Activated CD4-positive, alpha-beta memory T cell treated with anti-CD3 and anti-CD28 coated beads for 36 hours (primary cell): ENCODE measurements around the gene HIP1. TPM values are rescaled to one million over a fixed set of nuclear protein-coding genes. Genes with fewer than 3 reads are reported as not detected.
"Not testable (repeated sequence)": the region's sequence is repeated elsewhere in the genome, so short reads cannot be mapped to it uniquely, and the experiment has no call there.

ENCODE experiments used
- CTCF ChIA-PET: fragments of 350-600 bp; sonication (Branson Sonifier 250); formaldehyde crosslinking; loops from one replicate; lab custom pipeline; 2021; ENCODE audit warnings: antibody characterized with exemption, inconsistent platforms; lab: Charles Lee
- POLR2A ChIA-PET: fragments of 350-600 bp; sonication (Branson Sonifier 250); formaldehyde crosslinking; loops from one replicate; lab custom pipeline; 2021; ENCODE audit warnings: antibody characterized with exemption; lab: Charles Lee
- DNase-seq: peaks from one replicate; pipeline ENCODE4 v3.0.0-alpha.2; 2020
- H3K27ac Mint-ChIP-seq: one replicate; pipeline ENCODE4 v1.8.0; 2021; ENCODE audit warnings: mixed read lengths
- H3K27me3 Mint-ChIP-seq: one replicate; pipeline ENCODE4 v1.8.0; 2021; ENCODE audit warnings: mixed read lengths
- H3K36me3 Mint-ChIP-seq: one replicate; pipeline ENCODE4 v1.8.0; 2021; ENCODE audit warnings: mixed read lengths
- H3K4me1 Mint-ChIP-seq: one replicate; pipeline ENCODE4 v1.8.0; 2021; ENCODE audit warnings: low read depth, mixed read lengths
- H3K4me3 Mint-ChIP-seq: one replicate; pipeline ENCODE4 v1.8.0; 2021; ENCODE audit warnings: mild to moderate bottlenecking, mixed read lengths
- H3K9me3 Mint-ChIP-seq: one replicate; pipeline ENCODE4 v1.8.0; 2021; ENCODE audit warnings: mixed read lengths
- intact Hi-C: fragments of 100-400 bp; cut with micrococcal nuclease; formaldehyde crosslinking; loops from one replicate; pipeline ENCODE4 v1.15.1; 2023
- total RNA-seq, 2 experiments: library from RNA; stranded (reverse); gene quantifications; one replicate each; pipeline ENCODE4 v1.2.3, GENCODE V29; 2021

Gene HIP1
- total RNA-seq, 2 experiments from 2014 or later: 7.9 to 8.2 TPM

- Mint-ChIP-seq H3K4me3 (no peak overlapping the region), H3K36me3 (no peaks in the 10 kb centered on the region), H3K27ac (no peak overlapping the region), H3K9me3 (no peaks in the 10 kb centered on the region), H3K27me3 (no peaks in the 10 kb centered on the region), H3K4me1 (peaks cover 10% of the 10 kb centered on the region)
- no peak for DNase-seq
- POLR2A ChIA-PET: no interaction called here
- CTCF ChIA-PET: no interaction called here
- intact Hi-C loops: no loop called here
Measured at GRCh38 chr7:75532639-75533038, 206.1 kb downstream of the HIP1 start.

DNA sequence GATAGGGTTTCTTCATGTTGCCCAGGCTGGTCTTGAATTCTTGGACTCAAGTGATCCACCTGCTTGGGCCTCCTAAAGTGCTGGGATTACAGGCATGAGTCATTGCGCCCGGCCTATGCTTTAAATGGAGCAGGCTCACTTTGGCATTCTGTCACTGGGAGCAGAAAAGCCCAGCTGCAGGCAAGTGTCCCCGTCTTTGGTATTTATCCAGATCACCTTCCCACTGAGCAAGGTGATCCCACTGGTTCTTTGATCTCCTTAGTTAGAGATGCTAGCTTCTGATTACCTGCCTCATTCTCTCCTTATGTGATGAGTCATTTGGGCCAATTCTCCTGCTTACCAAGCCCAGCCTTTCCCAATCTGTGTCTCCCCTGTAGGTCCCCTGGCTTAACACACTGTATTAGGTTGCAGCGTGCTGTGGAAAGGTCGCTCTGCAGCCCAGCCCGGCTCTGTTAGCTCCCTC, 207.4 kb downstream of the HIP1 start:
- ChIA-PET CTCF (no interaction called here), POLR2A (no interaction called here)
- no peak for DNase-seq
- H3K4me3 Mint-ChIP-seq: no peak overlapping the region
- H3K36me3 Mint-ChIP-seq: peaks cover 4% of the 10 kb centered on the region
- H3K9me3 Mint-ChIP-seq: no peaks in the 10 kb centered on the region
- intact Hi-C loops: no loop called here
- H3K4me1 Mint-ChIP-seq: peaks cover 18% of the 10 kb centered on the region
- no peak overlapping the region for H3K27ac Mint-ChIP-seq
- no peaks in the 10 kb centered on the region for H3K27me3 Mint-ChIP-seq

- peak overlapping the region; percentile 81 for H3K27ac Mint-ChIP-seq
- intact Hi-C loops: loop anchor here (10.0 kb wide), 1 partner anchor 248 kb away; the partner anchor contains the start of gene CCL26
- POLR2A ChIA-PET, H3K27me3 Mint-ChIP-seq, H3K9me3 Mint-ChIP-seq: not testable (repeated sequence)
- H3K4me1 Mint-ChIP-seq: peaks cover 31% of the 10 kb centered on the region
- peak; percentile 25 for DNase-seq
- CTCF ChIA-PET: interaction anchor here (1.2 kb wide), 1 partner anchor 235 kb away, joined by 3 read pairs; no protein-coding TSS in a partner anchor
- peak overlapping the region; percentile 91 for H3K4me3 Mint-ChIP-seq
- peaks cover 31% of the 10 kb centered on the region for H3K36me3 Mint-ChIP-seq
Measured at GRCh38 chr7:75527224-75527722, 211.5 kb downstream of the HIP1 start.

DNA sequence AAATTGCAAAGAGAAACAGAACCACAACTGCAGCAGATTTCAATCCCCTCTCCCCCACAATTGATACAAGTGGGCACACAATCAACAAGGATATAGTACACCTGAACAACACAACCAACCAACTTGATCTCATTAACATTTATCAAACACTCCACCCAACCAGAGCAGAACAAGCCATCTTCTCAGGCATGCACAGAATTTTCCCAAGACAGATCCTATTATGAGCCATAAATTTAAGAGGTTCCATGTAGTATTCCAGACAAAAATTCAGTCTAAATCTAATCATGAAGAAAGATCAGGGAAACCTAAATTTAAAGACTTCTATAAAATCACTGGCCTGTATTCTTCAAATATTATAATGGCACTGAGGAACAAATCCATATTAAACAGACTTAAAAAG, 217.0 kb downstream of the HIP1 start:
- H3K27ac Mint-ChIP-seq, H3K27me3 Mint-ChIP-seq, H3K4me3 Mint-ChIP-seq, POLR2A ChIA-PET, DNase-seq, CTCF ChIA-PET: not testable (repeated sequence)
- intact Hi-C loops: loop anchor here (10.0 kb wide), 1 partner anchor 253 kb away; the partner anchor contains the start of gene CCL26
- peaks cover 52% of the 10 kb centered on the region for H3K36me3 Mint-ChIP-seq
- H3K9me3 Mint-ChIP-seq: peaks cover 12% of the 10 kb centered on the region
- peaks cover 33% of the 10 kb centered on the region for H3K4me1 Mint-ChIP-seq

DNA sequence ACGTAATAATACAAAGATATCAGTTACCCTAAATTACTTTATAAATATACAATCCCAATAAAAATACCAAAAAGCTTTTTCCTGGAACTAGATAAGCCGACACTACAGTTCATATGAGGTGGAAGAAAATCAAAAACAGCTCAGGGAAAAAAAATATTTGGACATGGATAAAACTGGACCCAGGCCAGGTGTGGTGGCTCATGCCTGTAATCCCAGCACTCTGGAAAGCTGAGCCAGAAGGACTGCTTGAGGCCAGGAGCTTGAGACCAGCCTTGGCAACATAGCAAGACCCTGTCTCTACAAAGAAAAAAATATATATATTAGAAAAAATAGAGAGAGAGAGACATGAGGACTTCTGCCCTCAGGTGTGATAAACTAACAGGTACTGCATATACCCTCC, 219.9 kb downstream of the HIP1 start:
- POLR2A ChIA-PET, H3K27ac Mint-ChIP-seq, DNase-seq, H3K4me3 Mint-ChIP-seq, intact Hi-C loops, H3K27me3 Mint-ChIP-seq, CTCF ChIA-PET: not testable (repeated sequence)
- Mint-ChIP-seq H3K9me3 (peaks cover 12% of the 10 kb centered on the region), H3K36me3 (peaks cover 38% of the 10 kb centered on the region), H3K4me1 (peaks cover 17% of the 10 kb centered on the region)

GRCh38 chr7:75509033-75509432, 229.7 kb downstream of the HIP1 start:
- DNase-seq, intact Hi-C loops, POLR2A ChIA-PET, CTCF ChIA-PET, H3K9me3 Mint-ChIP-seq, H3K36me3 Mint-ChIP-seq, H3K4me3 Mint-ChIP-seq, H3K4me1 Mint-ChIP-seq, H3K27me3 Mint-ChIP-seq, H3K27ac Mint-ChIP-seq: not testable (repeated sequence)

GRCh38 chr7:75492020-75492419, 246.7 kb downstream of the HIP1 start, which contains the start of gene SPDYE5:
Gene SPDYE5, plus strand, starts transcription at chr7:75492320. Its CDS starts 1,728 bp downstream, at chr7:75494048.
- DNase-seq, H3K36me3 Mint-ChIP-seq, H3K4me3 Mint-ChIP-seq, H3K27me3 Mint-ChIP-seq, POLR2A ChIA-PET, H3K9me3 Mint-ChIP-seq, CTCF ChIA-PET, H3K27ac Mint-ChIP-seq, intact Hi-C loops, H3K4me1 Mint-ChIP-seq: not testable (repeated sequence)

DNA sequence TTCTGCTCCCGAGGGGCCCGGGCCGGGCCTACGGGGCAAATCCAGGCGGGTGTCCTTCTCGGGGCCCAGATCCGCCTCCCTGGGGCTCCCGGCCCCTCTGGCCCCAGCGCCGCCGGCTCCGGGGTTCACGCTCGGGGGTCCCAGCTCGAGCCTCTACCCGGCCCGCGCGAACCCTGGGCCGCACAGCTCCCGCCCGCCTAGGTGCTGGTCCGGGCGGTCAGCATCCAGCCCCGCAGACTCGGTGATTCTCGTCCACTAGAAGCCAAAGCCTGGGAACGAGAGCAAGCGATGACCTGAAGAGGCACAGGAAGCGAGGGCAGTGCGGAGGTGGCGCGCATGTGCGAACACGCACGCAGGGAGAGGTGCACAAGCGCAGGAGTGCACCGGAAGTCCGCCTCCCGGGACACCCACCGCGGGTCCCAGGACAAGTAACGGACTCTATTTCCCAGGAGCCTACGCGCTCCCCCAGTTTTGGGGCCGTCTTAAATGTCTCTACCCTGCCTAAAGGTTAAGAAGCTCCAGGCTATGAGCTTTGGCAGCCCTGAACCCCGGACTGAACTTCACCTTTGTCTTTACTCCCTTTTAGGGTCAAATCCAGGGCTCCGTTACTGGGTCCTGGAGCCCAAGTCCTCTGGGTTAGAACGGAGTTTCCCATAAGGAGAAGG, 252.6 kb downstream of the HIP1 start, which contains the start of gene POM121C:
Gene POM121C, minus strand, starts transcription at position 321 of the 665 bp plus-strand sequence. CDS start 44,803 bp downstream, outside the sequence.
- CTCF ChIA-PET, H3K36me3 Mint-ChIP-seq: not testable (repeated sequence)

GRCh38 chr7:75485355-75485978, 253.3 kb downstream of the HIP1 start:
- CTCF ChIA-PET, H3K27me3 Mint-ChIP-seq, H3K36me3 Mint-ChIP-seq, H3K9me3 Mint-ChIP-seq, H3K4me1 Mint-ChIP-seq, intact Hi-C loops, POLR2A ChIA-PET: not testable (repeated sequence)
- Mint-ChIP-seq H3K4me3 (peak overlapping the region; percentile 92), H3K27ac (peak overlapping the region; percentile 86)
- peak; percentile 20 for DNase-seq

More for the DNA sequence above, 252.6 kb downstream of the HIP1 start, which contains the start of gene POM121C:
- H3K4me1 Mint-ChIP-seq, H3K27me3 Mint-ChIP-seq, H3K9me3 Mint-ChIP-seq, intact Hi-C loops, POLR2A ChIA-PET: not testable (repeated sequence)
- Mint-ChIP-seq H3K4me3 (peak within 1 kb of the TSS; percentile 92), H3K27ac (peak within 1 kb of the TSS; percentile 86)
- peak; percentile 93 for DNase-seq

Other genes starting within 250 kb of the HIP1 start
- not detected for gene SPDYE5, start 246.6 kb downstream of the HIP1 start, total RNA-seq
- gene CCL26, start 33.3 kb upstream of the HIP1 start, total RNA-seq: 1 to 10 TPM; 1.3 to 2.0 TPM
- not detected for gene CCL24, start 74.9 kb upstream of the HIP1 start, total RNA-seq
- gene RHBDD2, start 140.1 kb upstream of the HIP1 start, total RNA-seq: 10 to 100 TPM; 30.1 to 31.9 TPM
- gene POR, start 176.2 kb upstream of the HIP1 start, total RNA-seq: 10 to 100 TPM; 28.9 to 35.2 TPM